OCI-LY7 (cell line): ENCODE data around the gene MYPN.
"Not testable (repeated sequence)": the region's sequence is repeated elsewhere in the genome, so short reads cannot be mapped to it uniquely, and the experiment has no call there.

Experiments
- CTCF ChIP-seq: fragments of 200-600 bp; sonication (generic); conservative IDR thresholded peaks from 2 replicates; pipeline ENCODE4 v1.5.1; 2014; ENCODE audit warnings: mild to moderate bottlenecking, antibody characterized with exemption, low read length, moderate library complexity, mixed read lengths
- EZH2phosphoT487 ChIP-seq: fragments of 200-600 bp; sonication (generic); IDR thresholded peaks from 2 replicates; pipeline ENCODE4 v1.6.1; 2018; ENCODE audit warnings: low read depth, borderline replicate concordance, mild to moderate bottlenecking, mixed run types, antibody characterized with exemption, low read length, moderate library complexity, mixed read lengths

- TF ChIP-seq CTCF, EZH2phosphoT487: not testable (repeated sequence)
These were observed 137.1 kb downstream of the MYPN start for GRCh38 chr10:68246397-68246796.
